HG02938 (cell line): ENCODE results near the gene PGM2.
A peak's percentile ranks its signal among the peaks of the same experiment; 100 is the strongest.

ENCODE experiments used
- ATAC-seq: cut with Tn5 transposase; IDR thresholded peaks from one replicate; pipeline ENCODE4 v1.9.1; 2021; ENCODE audit warnings: mild to moderate bottlenecking, moderate library complexity; ENCODE audit not compliant: unreplicated experiment

The PGM2 gene

DNA sequence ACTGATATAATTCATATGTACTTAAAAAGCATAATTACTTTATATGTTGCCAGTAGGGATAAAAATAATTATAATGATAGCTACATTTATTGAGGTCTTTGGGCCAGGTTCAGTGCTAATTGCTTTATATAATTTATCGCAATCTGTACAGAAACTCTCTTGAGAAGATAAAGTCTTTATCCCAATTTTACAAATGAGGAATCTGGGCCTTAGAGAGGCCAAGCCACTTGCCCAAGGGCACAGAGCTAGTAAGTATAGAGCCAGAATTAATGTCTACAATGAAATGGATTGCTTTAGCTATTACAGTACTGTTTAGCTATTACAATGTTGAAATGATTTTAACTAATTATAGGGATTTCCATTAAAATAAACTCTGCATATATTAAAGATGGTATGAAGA is 33.8 kb downstream of the PGM2 start:
- no peak for ATAC-seq

DNA sequence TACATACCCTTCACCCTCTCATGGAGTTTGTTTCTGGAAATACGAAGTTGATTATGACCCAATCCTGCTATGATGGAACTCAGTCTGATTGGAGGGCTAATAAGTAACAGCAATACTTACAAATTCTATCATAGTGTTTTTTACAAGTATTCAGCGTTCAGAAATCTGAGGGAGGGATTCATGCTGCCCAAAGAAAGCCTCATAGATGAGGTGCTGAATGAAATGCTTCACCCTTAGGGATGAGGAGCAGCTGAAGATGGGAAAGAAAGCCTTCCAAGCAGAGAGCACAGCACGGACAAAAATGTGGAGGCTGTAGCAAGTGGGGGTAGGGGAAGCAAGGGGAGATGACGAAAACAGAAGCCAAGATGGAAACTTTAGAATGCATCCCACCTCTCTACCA is 36.5 kb downstream of the PGM2 start:
- no peak for ATAC-seq

DNA sequence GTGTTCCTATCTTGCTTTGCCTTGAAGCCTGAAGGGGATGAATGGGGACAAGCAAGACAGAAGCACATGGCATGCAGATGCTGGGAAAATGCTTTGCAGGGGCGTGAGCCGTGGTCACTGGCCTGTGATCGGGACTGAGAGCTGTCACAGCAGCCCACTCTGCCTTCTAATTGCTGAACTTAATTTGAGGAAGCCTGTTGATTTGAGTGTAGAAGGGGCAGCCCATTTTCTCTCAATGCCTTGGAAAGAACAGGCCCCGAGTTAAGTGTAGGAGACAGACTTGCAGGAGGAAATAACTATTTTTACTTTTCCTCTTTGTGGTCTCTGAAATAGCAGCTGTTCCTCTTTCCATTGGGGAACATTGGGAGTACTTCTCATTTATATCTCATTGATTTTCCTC is 38.3 kb downstream of the PGM2 start:
- no peak for ATAC-seq

DNA sequence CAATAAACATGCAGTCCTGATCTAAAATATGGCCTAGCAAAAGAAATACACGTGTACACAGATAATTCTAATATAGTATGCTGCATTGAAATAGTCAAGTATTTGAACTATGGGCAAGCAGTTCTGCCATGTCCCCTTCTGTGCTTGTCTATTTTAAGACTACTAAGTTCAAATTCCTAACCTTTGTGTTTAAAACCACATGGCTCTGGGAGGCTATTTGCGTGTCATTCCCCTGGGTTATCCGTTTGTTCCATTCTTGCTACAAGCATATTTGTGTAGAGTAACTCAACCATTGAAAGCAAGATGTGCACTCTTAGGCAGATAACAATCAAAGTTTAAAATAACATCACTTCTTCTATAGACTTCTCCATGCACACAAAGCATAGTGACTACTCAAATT is 39.0 kb downstream of the PGM2 start:
- no peak for ATAC-seq

DNA sequence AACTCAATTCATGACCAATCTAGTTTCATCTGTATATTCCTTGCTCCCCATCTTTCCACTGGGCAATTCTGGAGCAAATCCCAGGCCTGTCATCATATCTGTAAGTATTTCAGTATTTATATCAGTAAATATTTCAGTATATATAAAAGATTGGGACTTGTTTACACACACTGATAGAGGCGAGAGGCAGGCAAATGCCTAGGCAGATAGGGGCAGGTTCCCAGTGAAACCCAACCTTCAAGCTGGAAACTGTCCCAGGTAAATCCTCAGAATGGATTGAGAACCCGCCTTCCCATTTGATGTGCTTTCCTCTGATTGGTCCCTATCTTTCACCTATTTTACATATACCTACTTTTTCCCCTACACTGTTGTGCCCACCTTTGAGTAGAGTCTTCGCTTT is 40.6 kb downstream of the PGM2 start:
- ATAC-seq, result no peak

DNA sequence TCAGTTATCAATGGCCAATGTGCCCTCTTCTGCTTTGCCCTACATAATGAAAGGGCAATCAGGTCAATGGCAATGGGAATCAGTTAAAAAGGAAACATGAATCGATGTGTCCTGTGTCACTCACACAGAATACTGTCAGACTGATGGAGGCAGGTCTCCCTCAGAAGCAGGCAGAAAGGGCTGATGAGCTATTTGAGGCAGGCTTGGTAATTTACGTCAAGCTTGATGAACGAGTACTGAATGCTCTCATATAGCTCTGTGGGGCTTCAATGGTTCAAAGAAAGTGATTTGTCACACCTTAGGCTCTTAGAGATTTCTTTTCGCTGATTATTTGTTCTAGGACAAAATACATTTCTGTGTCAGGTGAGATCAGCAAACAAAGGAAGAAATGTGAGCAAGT is 41.8 kb downstream of the PGM2 start:
- ATAC-seq, result no peak

DNA sequence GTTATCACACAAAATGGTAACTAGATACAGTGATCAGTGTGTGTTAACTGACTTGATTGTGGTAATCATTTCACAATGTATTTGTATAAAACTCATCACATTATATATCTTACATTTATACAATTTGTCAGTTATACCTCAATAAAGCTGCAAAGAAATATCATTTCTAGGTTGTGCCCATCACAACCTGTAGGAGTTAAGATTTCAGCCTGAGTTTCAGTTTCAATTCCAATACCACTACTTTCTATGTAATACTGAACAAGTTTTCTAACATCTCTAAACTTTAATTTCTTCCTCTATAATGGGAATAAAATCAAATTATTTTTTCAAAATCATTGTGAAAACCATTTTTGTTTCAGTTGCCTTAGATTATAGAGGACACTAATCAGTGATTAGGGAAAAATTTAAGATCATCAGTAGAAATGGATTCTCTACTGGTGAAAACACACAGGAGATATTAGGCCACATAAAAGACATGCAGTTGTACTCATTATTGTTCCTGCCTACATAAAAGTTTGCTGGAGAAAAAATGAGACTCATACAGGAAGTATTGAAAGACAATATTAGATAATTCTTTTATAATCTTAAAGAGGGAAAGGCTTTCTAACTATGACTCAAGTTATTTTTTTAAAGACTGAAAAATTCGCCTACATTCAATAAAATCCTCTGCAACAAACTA is 46.0 kb downstream of the PGM2 start:
- no peak for ATAC-seq

DNA sequence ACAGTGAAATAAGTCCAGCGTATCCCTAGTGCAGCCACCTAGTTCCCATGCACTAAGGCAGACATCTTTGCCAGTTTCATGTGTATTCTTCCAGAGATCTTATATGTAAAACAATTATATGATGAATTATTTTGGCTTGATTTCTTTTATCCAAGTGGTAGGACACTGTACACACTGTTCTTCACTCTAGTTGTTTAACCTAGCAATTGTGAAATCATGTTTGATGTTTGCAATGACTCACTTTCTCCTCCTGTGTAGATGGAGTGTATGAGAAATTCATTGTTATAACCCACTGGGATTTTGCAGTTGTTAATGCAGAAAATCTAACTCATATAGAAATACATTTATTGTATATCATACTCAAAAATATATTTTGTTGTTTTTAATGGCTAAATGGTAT is 46.9 kb downstream of the PGM2 start:
- ATAC-seq, result no peak

DNA sequence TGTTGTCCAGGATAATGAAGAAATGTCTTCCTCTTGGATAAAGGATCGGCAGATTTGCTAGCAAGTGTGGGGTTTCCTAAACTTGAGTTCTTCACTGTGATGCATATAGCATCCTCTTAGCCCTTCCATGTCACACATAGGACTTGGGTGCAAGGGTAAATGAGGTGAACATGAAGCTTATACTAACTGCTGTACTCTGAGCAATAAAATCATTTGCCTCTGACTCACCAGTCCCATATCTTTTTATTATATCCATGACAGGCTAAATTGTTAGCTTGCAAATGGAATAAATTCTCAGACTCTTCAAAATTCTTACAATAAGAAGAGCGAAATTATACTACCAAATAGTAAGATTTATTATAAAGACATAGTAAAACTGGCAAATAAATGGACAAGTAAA is 49.7 kb downstream of the PGM2 start:
- no peak for ATAC-seq

DNA sequence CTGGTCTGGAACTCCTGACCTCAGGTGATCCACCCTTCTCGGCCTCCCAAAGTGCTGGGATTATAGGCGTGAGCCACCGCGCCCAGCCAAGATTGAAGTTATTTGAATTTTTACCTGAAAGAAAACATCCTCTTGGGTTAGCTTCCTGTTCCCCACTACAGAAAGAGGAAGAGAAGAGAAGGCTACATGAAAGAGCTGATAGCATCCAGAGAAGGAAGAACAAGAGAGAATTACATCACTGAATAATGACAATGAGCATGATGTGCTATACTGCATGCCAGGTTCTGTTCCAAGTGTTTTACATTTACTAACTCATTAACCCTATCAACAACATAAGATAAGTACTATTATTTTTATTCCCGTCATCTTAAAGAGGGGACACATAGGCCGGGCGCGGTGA is 52.9 kb downstream of the PGM2 start:
- no peak for ATAC-seq

DNA sequence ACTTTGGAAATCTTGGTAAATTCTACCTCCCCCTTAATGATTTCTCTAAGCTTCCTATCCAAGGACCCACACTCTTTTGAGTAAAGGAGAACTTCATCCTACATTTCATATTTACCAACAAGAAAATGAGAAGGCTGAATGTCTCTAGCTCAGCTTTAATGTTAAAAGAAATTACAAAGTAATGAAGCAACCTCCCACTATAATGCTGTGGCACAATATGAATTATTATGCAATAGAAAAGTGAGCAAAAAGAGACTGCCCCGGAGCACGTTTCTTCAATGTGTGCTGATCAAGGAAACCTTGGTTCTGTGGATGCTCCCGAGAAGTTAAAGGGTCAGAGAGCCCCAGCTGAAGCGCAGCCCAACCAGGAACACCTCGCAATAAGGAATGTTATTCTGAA is 55.3 kb downstream of the PGM2 start:
- no peak for ATAC-seq

DNA sequence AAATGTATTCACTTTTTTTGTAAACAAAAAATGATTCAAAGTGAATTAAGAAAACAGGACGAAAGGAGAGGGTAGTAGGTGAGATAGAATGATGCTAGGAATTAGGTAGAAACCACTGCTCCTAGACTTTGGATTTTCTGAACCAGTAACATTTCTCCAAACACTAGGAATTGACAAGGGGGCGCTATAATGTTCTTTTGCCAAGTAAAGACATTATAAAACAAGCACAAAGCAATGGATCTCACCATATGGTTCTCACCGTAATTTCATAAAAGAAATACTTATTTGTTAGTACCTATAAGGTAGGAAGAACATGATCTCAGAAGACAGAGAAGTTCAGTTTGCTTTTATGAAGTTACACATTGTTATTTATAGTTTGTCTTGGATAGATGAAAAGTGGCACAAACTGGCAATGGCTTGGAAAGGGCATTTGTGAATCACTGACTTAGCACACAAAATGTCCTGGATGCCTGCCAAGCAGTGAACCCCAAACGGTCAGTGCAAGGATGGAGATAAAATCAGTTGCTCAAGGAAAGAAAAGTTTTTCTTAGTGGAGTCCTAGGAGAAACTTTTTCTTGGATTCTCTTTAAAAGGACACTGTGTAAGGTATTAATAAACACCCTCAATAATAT is 56.3 kb downstream of the PGM2 start:
- ATAC-seq, result no peak

DNA sequence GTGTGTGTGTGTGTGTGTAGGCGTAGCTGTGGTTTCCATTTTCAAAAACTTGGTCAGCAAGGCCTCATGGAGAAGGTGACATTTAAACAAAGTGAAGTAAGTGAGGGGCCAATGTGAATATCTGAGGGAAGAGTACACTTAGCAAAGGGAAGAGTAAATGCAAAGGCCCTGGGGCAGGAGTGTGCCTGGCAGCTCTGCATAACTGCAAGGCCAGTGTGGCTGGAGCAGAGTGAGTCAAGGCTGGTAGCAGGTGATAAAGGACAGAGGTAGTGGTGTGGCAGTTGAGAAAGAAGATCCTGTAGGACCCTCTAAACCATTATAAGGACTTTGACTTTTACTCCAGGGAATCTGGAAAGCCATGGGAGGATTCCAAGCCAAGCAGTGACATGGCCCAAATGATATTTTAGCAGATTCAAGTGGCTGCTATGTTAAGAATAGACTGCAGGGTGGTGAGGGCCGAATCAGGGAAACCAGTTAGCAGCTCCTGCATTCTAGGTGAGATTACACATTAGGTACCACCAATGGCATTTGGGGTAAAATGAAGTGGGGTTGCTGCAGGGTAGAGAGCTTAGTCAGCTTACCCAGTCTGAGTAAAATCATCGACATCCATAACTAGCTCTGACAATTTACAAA is 58.5 kb downstream of the PGM2 start:
- no peak for ATAC-seq

DNA sequence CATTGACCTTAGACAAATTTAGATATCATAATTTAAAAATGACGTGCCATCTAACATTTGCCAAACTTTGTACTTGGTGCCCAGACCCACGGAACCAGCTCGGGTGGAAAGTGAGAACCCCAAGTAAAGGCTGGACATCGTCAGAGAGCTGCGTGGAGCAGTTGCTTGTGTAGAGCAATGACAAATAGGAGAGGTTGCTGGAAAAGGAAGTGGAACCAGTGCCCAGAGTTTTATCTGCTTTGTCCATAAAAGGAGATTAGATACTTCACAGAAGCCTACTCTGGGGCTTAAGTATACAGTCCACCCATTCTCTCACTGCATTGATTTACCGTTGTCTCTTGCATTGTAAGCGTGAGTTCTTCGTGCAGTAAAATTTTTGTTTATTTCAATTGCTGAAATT is 59.0 kb downstream of the PGM2 start:
- no peak for ATAC-seq

DNA sequence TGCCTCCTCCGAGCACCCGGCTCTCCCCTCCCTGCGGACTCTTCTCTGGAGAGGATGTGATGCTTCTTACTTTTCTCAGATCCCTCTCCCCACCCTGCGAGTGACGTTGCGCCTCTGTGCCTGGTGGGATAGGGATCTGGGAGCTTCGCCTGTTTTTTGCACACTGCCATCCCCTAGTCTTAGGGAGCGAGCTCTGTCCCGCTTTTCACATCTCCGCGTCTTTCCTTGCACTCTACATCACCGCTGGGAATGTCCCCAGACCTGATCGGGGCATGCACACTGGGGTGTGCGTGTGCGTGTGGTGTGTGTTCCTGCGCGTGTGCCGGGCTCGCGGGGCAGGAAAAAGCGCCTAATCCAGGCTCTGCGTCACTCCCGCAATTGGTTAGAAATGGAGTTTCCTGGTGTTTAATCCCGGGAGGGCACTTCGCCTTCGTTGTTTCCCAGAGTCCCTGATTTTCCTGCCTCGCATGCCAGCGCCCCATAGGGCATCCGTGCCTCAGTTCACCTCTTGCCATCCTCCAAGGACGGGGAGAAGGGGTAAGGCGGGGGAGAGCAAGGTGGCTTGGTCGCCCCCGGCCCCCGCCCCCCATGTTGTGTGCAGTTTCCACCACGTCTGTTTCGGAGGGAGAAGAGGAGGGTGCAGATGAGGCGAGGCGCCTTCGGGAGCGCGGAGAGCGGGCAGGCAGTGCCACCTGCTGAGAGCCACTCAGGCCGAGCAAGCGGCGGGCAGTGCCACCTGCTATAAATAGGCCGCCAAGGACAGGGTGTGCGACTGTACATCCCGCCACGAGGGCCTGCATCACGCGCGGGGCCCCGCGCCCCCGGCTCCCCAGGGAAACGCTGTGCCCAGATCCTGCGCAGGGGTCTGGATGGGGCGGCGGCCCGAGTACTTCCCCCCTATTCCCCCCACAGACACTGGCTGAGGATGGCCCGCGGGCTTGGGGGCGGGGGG is 63.6 kb downstream of the PGM2 start:
- ATAC-seq, result no peak

DNA sequence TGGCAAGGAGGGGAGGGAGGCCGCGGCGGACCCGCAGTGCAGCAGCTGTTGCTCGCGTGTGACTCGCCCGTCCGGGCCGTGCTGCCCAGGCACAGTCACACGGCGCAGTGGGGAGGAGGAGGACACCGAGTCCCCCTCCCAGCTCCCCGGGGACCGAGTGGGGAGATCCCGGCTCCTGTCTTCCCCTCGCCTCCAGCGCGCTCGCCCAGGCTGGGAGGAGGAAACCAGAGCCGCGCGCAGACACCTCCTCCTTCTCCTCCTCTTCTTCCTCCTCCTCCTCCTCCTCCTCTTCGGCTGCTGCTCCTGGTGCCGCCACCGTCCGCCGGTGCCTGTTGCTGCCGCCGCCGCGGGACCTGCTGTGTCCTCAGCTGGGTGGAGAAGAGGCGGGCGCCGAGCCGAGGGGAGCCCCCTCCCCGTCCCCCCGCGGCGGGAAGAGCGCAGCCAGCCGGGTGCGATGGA is 64.3 kb downstream of the PGM2 start, which contains the start of gene TBC1D1:
TSS of gene TBC1D1 (plus strand) at position 284 of the 459 bp plus-strand sequence. CDS start 11,012 bp downstream, outside the sequence.
- peak; percentile 17 for ATAC-seq

DNA sequence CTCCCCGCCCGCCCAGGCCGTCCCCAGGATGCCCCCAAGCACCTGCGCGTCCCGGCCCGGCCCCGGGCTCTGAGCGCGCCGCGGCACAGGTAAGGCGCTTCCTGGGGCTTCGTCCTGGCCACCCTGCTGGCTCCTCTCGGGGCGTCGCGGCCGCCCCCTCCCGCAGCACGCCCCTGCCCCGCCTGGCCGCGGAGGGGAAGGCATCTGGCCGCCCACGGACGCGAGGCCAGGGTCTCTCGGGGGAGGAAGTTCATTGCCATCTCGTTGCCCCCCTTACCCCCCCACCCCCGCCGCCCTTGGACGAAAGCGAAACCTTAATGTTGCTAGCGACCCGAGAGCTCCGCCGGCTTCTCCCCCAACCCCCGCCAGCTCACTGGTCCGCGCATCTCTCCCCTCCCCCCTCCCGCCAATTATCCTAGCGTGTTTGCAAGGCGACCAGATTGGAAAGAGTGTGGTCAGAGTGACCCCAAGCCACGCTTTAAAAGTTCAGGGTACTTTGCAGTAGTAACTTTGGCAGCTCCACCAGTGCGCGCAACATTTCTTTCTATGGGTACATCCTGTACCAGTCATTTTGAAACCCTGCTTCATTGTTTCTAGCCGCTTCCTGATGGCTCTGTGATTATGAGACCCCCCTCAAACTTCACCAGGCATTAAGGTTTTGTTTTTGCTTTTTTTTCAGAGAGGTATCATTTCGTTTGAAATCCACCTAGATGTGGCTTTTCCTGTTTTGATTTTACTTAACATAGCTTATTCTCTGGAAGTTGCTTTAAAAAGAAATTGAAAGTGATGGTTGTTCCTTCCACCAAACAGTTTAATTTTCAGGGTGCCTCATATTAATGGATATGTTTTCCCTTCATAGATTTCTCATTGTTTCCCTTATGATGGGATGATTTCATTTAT is 65.0 kb downstream of the PGM2 start:
- peak; percentile 66 for ATAC-seq

DNA sequence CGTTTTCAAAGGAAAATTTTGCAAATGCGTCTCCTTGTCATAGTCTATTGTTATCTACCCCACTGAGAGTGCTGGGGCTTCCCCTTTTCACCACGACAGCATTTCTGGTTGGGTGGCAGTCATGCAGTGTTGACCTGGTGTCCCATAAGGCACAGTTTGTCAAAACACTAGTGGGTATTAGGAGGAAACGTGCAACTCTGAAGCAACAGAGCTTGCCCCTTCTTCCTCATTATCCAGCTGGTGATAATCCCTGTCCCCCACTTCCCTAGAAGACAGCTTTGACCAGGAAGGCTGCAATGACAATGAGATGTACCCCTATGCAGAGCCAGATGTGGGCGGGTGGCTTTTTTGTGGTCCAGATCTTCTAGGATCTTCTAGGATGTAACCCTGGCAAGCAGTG is 66.2 kb downstream of the PGM2 start:
- peak; percentile 49 for ATAC-seq

DNA sequence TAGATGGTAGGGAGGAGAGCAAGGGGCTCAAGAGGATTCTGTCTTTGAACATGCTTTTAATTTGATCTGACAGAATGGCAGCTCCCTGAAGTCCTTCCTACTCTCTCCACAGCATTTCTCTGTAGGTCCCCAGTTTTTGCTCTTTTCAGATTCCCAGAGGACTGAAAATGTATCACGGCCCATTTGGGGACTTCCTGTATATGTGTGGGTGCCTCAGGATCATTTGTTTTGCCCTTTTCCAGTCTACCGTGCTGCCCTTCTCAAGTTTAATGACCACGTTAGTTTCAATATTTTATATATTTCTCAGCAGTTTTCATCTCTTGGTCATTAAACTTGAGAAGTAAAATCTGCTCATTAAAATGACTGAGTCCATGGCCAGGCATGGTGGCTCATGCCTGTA is 66.7 kb downstream of the PGM2 start:
- ATAC-seq, result no peak

DNA sequence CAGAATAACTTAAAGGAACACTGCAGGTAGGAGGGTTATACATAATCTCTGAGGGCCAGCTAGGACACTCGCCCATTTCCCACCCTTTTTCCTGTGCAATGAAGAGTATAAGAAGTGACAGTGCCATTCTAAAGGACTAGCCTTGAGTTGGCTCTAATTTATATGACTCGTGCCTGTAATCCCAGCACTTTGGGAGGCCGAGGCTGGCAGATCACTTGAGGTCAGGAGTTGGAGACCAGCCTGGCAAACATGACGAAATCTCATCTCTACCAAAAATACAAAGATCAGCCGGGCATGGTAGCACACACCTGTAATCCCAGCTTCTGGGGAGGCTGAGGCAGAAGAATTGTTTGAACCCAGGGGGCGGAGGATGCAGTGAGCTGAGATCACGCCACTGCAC is 68.8 kb downstream of the PGM2 start:
- no peak for ATAC-seq
